DOHH2 (cell line): ENCODE measurements around the gene KNSTRN.

Experiments
- H3F3A ChIP-seq: fragments of 200-600 bp; sonication (generic), shearing (Covaris generic); 2 replicates; pipeline ENCODE4 v1.6.0; 2016; ENCODE audit warnings: antibody characterized with exemption, mild to moderate bottlenecking; ENCODE audit not compliant: control insufficient read depth, insufficient read depth
- H3K27ac ChIP-seq: fragments of 200-600 bp; sonication (generic); 2 replicates; pipeline ENCODE4 v1.5.1; 2014; ENCODE audit warnings: low read depth, mild to moderate bottlenecking, low read length, moderate library complexity
- H3K27me3 ChIP-seq: fragments of 200-600 bp; sonication (generic); 2 replicates; pipeline ENCODE4 v1.6.1; 2014; ENCODE audit warnings: mild to moderate bottlenecking, low read length, mixed read lengths; ENCODE audit not compliant: control insufficient read depth
- H3K36me3 ChIP-seq: fragments of 200-600 bp; sonication (generic); 2 replicates; pipeline ENCODE4 v1.6.1; 2014; ENCODE audit warnings: mild to moderate bottlenecking, low read length, moderate library complexity, mixed read lengths; ENCODE audit not compliant: control insufficient read depth
- H3K4me1 ChIP-seq: fragments of 200-600 bp; sonication (generic); 2 replicates; pipeline ENCODE4 v1.6.1; 2014; ENCODE audit warnings: mild to moderate bottlenecking, low read length, mixed read lengths; ENCODE audit not compliant: control insufficient read depth
- H3K4me2 ChIP-seq: fragments of 200-600 bp; sonication (generic); 2 replicates; pipeline ENCODE4 v1.6.0; 2014; ENCODE audit warnings: mild to moderate bottlenecking, low read length, moderate library complexity
- H3K4me3 ChIP-seq: fragments of 200-600 bp; sonication (generic); 2 replicates; pipeline ENCODE4 v1.5.1; 2014; ENCODE audit warnings: mild to moderate bottlenecking, low read length, mixed read lengths
- H3K79me2 ChIP-seq: fragments of 200-600 bp; sonication (generic); 2 replicates; pipeline ENCODE4 v1.6.1; 2014; ENCODE audit warnings: mild to moderate bottlenecking, low read length, mixed read lengths; ENCODE audit not compliant: control insufficient read depth
- H3K9me2 ChIP-seq: fragments of 200-600 bp; sonication (generic); replicated peaks from 2 replicates; pipeline ENCODE4 v1.6.1; 2014; ENCODE audit warnings: mild to moderate bottlenecking, low read length, mixed read lengths; ENCODE audit not compliant: control insufficient read depth
- H3K9me3 ChIP-seq: fragments of 200-600 bp; sonication (generic); 2 replicates; pipeline ENCODE4 v1.6.1; 2014; ENCODE audit warnings: antibody characterized with exemption, low read length, mixed read lengths; ENCODE audit not compliant: control insufficient read depth, insufficient read depth
- H4K20me1 ChIP-seq: fragments of 200-600 bp; sonication (generic); 2 replicates; pipeline ENCODE4 v1.6.0; 2014; ENCODE audit warnings: low read depth, mild to moderate bottlenecking, antibody characterized with exemption, low read length, moderate library complexity; ENCODE audit not compliant: control insufficient read depth, insufficient read depth
- EZH2phosphoT487 ChIP-seq: fragments of 200-600 bp; sonication (generic); IDR thresholded peaks from 2 replicates; pipeline ENCODE4 v1.6.1; 2017; ENCODE audit warnings: borderline replicate concordance, mild to moderate bottlenecking, antibody characterized with exemption, low read length, moderate library complexity, mixed read lengths
- TF ChIP-seq, protein P1 (sequence below): fragments of 200-600 bp; sonication (generic); IDR thresholded peaks from one replicate; pipeline ENCODE4 v1.5.1; 2014; ENCODE audit warnings: antibody characterized with exemption, mild to moderate bottlenecking, low read depth, low read length; ENCODE audit not compliant: poor library complexity, severe bottlenecking

Gene KNSTRN

DNA sequence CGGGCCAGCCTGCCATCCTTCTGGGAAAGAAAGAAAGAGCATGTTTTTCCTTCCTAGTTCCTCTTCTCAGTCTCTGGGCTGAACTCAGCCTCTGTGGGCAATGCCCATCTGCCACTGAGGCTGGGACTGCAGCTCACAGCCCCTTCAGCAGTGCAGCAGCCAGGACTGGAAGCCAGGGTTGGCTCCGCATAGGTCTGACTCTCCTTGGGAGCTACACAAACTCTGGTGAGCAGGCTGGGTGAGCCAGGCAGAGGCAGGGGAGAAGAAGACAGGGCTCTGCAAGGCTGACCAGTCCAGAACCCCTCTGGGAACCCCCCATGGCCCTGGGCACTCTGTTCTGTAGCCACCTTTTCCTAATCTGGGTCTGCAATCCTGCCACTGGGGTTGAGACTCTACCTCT lies 20.9 kb upstream of the KNSTRN start:
- Histone ChIP-seq H3K27ac (no peak overlapping the region), H3F3A (no peaks in the 10 kb centered on the region), H3K4me2 (no peak overlapping the region), H3K27me3 (no peaks in the 10 kb centered on the region), H3K79me2 (no peaks in the 10 kb centered on the region), H3K36me3 (no peaks in the 10 kb centered on the region), H3K4me3 (no peak overlapping the region), H3K4me1 (peaks cover 12% of the 10 kb centered on the region), H3K9me3 (no peaks in the 10 kb centered on the region), H3K9me2 (no peaks in the 10 kb centered on the region), H4K20me1 (no peaks in the 10 kb centered on the region)
- TF ChIP-seq, protein P1, sequence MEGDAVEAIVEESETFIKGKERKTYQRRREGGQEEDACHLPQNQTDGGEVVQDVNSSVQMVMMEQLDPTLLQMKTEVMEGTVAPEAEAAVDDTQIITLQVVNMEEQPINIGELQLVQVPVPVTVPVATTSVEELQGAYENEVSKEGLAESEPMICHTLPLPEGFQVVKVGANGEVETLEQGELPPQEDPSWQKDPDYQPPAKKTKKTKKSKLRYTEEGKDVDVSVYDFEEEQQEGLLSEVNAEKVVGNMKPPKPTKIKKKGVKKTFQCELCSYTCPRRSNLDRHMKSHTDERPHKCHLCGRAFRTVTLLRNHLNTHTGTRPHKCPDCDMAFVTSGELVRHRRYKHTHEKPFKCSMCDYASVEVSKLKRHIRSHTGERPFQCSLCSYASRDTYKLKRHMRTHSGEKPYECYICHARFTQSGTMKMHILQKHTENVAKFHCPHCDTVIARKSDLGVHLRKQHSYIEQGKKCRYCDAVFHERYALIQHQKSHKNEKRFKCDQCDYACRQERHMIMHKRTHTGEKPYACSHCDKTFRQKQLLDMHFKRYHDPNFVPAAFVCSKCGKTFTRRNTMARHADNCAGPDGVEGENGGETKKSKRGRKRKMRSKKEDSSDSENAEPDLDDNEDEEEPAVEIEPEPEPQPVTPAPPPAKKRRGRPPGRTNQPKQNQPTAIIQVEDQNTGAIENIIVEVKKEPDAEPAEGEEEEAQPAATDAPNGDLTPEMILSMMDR = no peak
- TF ChIP-seq EZH2phosphoT487 = no peak

DNA sequence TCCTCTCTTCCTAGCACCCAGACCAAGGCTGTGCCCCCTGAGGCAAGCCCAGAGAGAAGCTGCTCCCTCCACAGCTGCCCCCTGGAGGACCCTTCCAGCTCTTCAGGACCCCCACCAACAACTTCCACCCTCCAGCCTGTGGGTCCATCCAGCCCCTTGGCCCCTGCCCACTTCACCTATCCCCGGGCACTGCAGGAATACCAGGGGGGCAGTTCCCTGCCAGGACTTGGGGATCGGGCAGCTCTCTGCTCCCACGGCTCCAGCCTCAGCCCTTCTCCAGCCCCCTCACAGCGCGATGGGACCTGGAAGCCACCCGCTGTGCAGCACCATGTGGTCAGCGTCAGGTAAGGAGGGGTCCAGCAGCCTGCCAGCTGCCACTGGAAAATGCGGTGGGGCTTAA lies 18.9 kb upstream of the KNSTRN start:
- H3K9me3 ChIP-seq = no peaks in the 10 kb centered on the region
- H3K4me2 ChIP-seq = no peak overlapping the region

GRCh38 chr15:40364251-40364650 lies 18.3 kb upstream of the KNSTRN start:
- TF ChIP-seq EZH2phosphoT487 = no peak
- TF ChIP-seq, protein P1 = no peak
- no peaks in the 10 kb centered on the region for H3F3A ChIP-seq
- H3K79me2 ChIP-seq = no peaks in the 10 kb centered on the region

More for the DNA sequence above, 18.9 kb upstream of the KNSTRN start:
- Histone ChIP-seq H3F3A (no peaks in the 10 kb centered on the region), H4K20me1 (no peaks in the 10 kb centered on the region), H3K79me2 (no peaks in the 10 kb centered on the region), H3K9me2 (no peaks in the 10 kb centered on the region), H3K36me3 (no peaks in the 10 kb centered on the region), H3K4me1 (peaks cover 22% of the 10 kb centered on the region), H3K4me3 (no peak overlapping the region), H3K27ac (no peak overlapping the region), H3K27me3 (no peaks in the 10 kb centered on the region)
- TF ChIP-seq EZH2phosphoT487 = no peak
- TF ChIP-seq, protein P1 = no peak

More at GRCh38 chr15:40364251-40364650, 18.3 kb upstream of the KNSTRN start:
- no peak overlapping the region for H3K27ac ChIP-seq
- no peak overlapping the region for H3K4me2 ChIP-seq
- no peaks in the 10 kb centered on the region for H3K27me3 ChIP-seq
- no peaks in the 10 kb centered on the region for H3K9me2 ChIP-seq
- no peak overlapping the region for H3K4me3 ChIP-seq
- H3K9me3 ChIP-seq = no peaks in the 10 kb centered on the region
- no peaks in the 10 kb centered on the region for H3K36me3 ChIP-seq
- H4K20me1 ChIP-seq = no peaks in the 10 kb centered on the region
- peaks cover 16% of the 10 kb centered on the region for H3K4me1 ChIP-seq
